Endodermal cell (in vitro differentiated cells): Measurements from ENCODE around the gene SQSTM1. TPM values are rescaled to one million over a fixed set of nuclear protein-coding genes. Genes with fewer than 3 reads are reported as not detected.

Experiments
- DNase-seq: peaks from one replicate; pipeline ENCODE4 v3.0.0-alpha.2; 2017
- H3K27ac ChIP-seq: 2 replicates; pipeline ENCODE4 v1.5.1; 2013; ENCODE audit warnings: mild to moderate bottlenecking, low read depth, low read length, moderate library complexity
- H3K27me3 ChIP-seq: 2 replicates; pipeline ENCODE4 v1.6.1; 2013; ENCODE audit warnings: mild to moderate bottlenecking, low read length, moderate library complexity; ENCODE audit not compliant: insufficient read depth, control insufficient read depth, poor library complexity, severe bottlenecking
- H3K36me3 ChIP-seq: 2 replicates; pipeline ENCODE4 v1.7.0; 2013; ENCODE audit warnings: mild to moderate bottlenecking, low read length, moderate library complexity; ENCODE audit not compliant: control insufficient read depth, insufficient read depth
- H3K4me1 ChIP-seq: one replicate; pipeline ENCODE4 v1.7.0; 2013; ENCODE audit warnings: low read length; ENCODE audit not compliant: control insufficient read depth, insufficient read depth
- H3K4me3 ChIP-seq: 2 replicates; pipeline ENCODE4 v1.5.1; 2013; ENCODE audit warnings: mild to moderate bottlenecking, low read length, moderate library complexity
- H3K9ac ChIP-seq: 2 replicates; pipeline ENCODE4 v1.6.1; 2013; ENCODE audit warnings: mild to moderate bottlenecking, low read length, moderate library complexity; ENCODE audit not compliant: poor library complexity, severe bottlenecking; ENCODE audit errors: extremely low read depth
- H3K9me3 ChIP-seq: 2 replicates; pipeline ENCODE4 v1.6.1; 2013; ENCODE audit warnings: mild to moderate bottlenecking, low read length, moderate library complexity; ENCODE audit not compliant: control insufficient read depth
- H3K27ac Mint-ChIP-seq: 2 replicates; pipeline ENCODE4 v1.8.0; 2020; ENCODE audit warnings: mixed read lengths
- H3K27me3 Mint-ChIP-seq: 2 replicates; pipeline ENCODE4 v1.8.0; 2021; ENCODE audit warnings: mild to moderate bottlenecking, mixed read lengths; ENCODE audit not compliant: insufficient read depth
- H3K36me3 Mint-ChIP-seq: 2 replicates; pipeline ENCODE4 v1.8.0; 2020; ENCODE audit warnings: low read depth, mixed read lengths
- H3K4me1 Mint-ChIP-seq: 2 replicates; pipeline ENCODE4 v1.8.0; 2020; ENCODE audit warnings: mixed read lengths
- H3K4me3 Mint-ChIP-seq: 2 replicates; pipeline ENCODE4 v1.8.0; 2020; ENCODE audit warnings: mild to moderate bottlenecking, moderate library complexity, mixed read lengths
- H3K9me3 Mint-ChIP-seq: 2 replicates; pipeline ENCODE4 v1.8.0; 2020; ENCODE audit warnings: mild to moderate bottlenecking, mixed read lengths
- WGBS, 2 experiments: methylation state at CpG; one replicate each; pipeline versions ENCODE4 v1.1.5 to v1.1.7; 2013; ENCODE audit warnings: missing lambda C conversion rate in 2 of 2, mixed read lengths in 1 of 2; ENCODE audit not compliant: insufficient coverage in 1 of 2, insufficient read length in 1 of 2; 5-methylcytosine and 5-hydroxymethylcytosine counted together
- total RNA-seq, 2 donors: library from RNA; stranded (reverse); fragmentation: NEBNext Ultra II Directional in 1 of 2; extraction: Animal tissue kit (Norgen Biotek cat#: 25700) in 1 of 2; gene quantifications; 2 replicates in 1 of 2; 3 replicates in 1 of 2; pipeline ENCODE4 v1.2.1, GENCODE V29; 2021
- TF ChIP-seq, protein P1 (sequence below): fragments of 200-600 bp; sonication (generic); conservative IDR thresholded peaks from 2 replicates; pipeline ENCODE4 v1.5.0; 2021; ENCODE audit warnings: antibody characterized with exemption, mild to moderate bottlenecking

The SQSTM1 gene
- total RNA-seq, 2 donors from 2014 or later: 134 to 172 TPM

DNA sequence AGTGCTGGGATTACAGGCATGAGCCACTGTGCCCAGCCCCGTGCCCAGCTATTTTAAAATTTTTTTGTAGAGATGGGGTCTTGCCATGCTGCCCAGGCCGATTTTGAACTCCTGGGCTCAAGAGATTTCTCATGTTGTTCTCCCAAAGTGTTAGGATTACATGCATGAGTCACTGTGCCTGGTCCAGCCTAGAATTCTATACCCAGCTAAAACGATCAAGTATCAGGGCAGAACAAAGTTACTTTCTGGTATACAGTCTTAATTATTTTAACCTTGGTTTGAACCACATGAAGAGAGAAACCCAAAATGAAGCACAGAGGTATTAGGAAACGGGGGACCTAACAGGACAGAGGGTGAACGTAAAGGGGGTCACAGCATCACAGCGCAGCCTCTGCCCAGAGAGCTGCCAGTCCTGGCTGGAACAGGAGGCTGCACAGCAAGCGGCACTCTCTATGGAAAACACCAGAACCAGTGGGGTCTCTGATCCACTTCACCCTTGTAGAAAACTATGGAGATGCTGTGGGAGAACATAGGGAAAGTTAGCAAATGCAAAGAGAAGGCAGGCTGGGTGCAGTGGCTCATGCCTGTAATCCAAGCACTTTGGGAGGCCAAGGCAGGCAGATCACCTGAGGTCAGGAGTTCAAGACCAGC lies 10.2 kb downstream of the SQSTM1 start:
- Mint-ChIP-seq H3K9me3 (peaks cover 11% of the 10 kb centered on the region), H3K36me3 (peaks cover 87% of the 10 kb centered on the region), H3K4me1 (peaks cover 5% of the 10 kb centered on the region), H3K4me3 (no peak overlapping the region), H3K27me3 (no peaks in the 10 kb centered on the region), H3K27ac (peak overlapping the region; percentile 52)
- H3K9ac ChIP-seq: no peak overlapping the region
- H3K4me1 ChIP-seq: peaks cover 2% of the 10 kb centered on the region
- 93 to 98% methylated on average over 7 of the region's 7 CpGs for WGBS, 2 experiments
- no peak overlapping the region for H3K4me3 ChIP-seq
- H3K9me3 ChIP-seq: no peaks in the 10 kb centered on the region
- no peaks in the 10 kb centered on the region for H3K27me3 ChIP-seq
- no peak for DNase-seq
- no peak overlapping the region for H3K27ac ChIP-seq
- TF ChIP-seq, protein P1, sequence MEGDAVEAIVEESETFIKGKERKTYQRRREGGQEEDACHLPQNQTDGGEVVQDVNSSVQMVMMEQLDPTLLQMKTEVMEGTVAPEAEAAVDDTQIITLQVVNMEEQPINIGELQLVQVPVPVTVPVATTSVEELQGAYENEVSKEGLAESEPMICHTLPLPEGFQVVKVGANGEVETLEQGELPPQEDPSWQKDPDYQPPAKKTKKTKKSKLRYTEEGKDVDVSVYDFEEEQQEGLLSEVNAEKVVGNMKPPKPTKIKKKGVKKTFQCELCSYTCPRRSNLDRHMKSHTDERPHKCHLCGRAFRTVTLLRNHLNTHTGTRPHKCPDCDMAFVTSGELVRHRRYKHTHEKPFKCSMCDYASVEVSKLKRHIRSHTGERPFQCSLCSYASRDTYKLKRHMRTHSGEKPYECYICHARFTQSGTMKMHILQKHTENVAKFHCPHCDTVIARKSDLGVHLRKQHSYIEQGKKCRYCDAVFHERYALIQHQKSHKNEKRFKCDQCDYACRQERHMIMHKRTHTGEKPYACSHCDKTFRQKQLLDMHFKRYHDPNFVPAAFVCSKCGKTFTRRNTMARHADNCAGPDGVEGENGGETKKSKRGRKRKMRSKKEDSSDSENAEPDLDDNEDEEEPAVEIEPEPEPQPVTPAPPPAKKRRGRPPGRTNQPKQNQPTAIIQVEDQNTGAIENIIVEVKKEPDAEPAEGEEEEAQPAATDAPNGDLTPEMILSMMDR: no peak
- H3K36me3 ChIP-seq: peaks cover 71% of the 10 kb centered on the region

DNA sequence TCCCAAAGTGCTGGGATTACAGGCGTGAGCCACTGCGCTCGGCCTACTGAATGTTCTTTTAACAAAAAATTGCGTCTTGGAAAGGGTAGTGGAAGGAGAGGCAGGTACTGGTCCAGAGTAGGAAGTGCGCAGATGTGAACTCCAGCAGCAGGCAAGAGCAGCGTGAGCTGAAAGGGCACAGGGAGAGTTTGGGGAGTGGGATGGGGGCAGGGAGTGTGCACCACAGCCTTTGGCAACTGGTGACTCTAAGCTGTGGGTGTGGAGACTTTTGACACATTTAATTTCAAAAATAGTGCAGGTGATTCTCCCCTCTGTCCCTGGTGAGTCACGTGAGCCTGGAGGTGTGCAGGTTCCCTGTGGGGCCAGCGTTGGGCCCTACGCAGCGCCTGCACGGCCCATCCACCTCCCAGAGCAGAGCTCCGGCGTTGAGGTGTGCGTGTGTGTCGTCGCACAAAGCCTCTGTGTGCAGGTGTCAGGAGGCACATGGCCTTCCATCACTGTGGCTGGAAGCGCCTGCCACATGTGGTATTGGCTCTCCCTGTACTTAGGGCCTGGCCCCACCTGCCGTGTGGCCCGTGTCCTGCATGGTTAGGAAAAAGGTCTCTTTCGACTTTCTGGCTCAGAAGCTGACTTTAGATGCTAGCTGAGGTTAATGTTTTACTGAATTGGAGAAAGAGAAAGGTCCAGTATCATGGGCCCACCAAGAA lies 11.5 kb downstream of the SQSTM1 start:
- 94 to 97% methylated on average over 15 to 20 of the region's 20 CpGs for WGBS, 2 experiments
- no peak for DNase-seq
- Histone ChIP-seq H3K27me3 (no peaks in the 10 kb centered on the region), H3K36me3 (peaks cover 71% of the 10 kb centered on the region), H3K4me1 (peaks cover 2% of the 10 kb centered on the region), H3K9ac (no peak overlapping the region), H3K4me3 (no peak overlapping the region), H3K9me3 (no peaks in the 10 kb centered on the region), H3K27ac (no peak overlapping the region)
- TF ChIP-seq, protein P1: no peak
- Mint-ChIP-seq H3K4me1 (peaks cover 5% of the 10 kb centered on the region), H3K36me3 (peaks cover 87% of the 10 kb centered on the region), H3K27me3 (no peaks in the 10 kb centered on the region), H3K9me3 (peaks cover 13% of the 10 kb centered on the region), H3K27ac (no peak overlapping the region), H3K4me3 (no peak overlapping the region)

DNA sequence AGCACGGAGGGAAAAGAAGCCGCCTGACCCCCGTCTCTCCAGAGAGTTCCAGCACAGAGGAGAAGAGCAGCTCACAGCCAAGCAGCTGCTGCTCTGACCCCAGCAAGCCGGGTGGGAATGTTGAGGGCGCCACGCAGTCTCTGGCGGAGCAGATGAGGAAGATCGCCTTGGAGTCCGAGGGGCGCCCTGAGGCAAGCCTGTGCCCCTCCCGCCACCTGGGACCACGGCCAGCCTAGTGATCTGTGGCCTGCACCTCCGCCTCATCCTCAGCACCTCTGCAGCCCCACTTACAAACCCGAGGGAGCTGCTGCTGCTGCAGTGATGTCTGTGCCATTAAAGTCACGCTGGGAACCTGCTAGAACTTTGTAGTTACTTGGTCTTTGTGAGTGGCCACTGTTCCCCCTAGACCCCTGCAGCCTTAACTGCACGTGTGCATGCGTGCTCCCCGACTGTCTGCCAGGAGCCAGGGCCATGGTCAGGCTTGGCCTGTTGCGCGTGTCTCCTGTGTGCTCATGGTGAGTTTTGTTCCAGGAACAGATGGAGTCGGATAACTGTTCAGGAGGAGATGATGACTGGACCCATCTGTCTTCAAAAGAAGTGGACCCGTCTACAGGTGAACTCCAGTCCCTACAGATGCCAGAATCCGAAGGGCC lies 12.5 kb downstream of the SQSTM1 start:
- TF ChIP-seq, protein P1: no peak
- Histone ChIP-seq H3K9me3 (no peaks in the 10 kb centered on the region), H3K9ac (no peak overlapping the region), H3K36me3 (peaks cover 73% of the 10 kb centered on the region), H3K27me3 (no peaks in the 10 kb centered on the region), H3K27ac (no peak overlapping the region), H3K4me3 (no peak overlapping the region), H3K4me1 (peaks cover 2% of the 10 kb centered on the region)
- no peak for DNase-seq
- Mint-ChIP-seq H3K4me3 (no peak overlapping the region), H3K27ac (no peak overlapping the region), H3K27me3 (no peaks in the 10 kb centered on the region), H3K4me1 (peaks cover 5% of the 10 kb centered on the region), H3K9me3 (peaks cover 13% of the 10 kb centered on the region), H3K36me3 (peaks cover 88% of the 10 kb centered on the region)
- WGBS, 2 experiments: 90 to 92% methylated on average over 11 to 23 of the region's 23 CpGs
